SU-DHL-6 (cell line): ENCODE measurements around the gene CD209.

Experiments
- EZH2phosphoT487 ChIP-seq: fragments of 200-600 bp; sonication (generic), shearing (Covaris generic); conservative IDR thresholded peaks from 2 replicates; pipeline ENCODE4 v1.6.1; 2018; ENCODE audit warnings: mild to moderate bottlenecking, antibody characterized with exemption, low read length, moderate library complexity, mixed read lengths
- TF ChIP-seq, protein P1 (sequence below): fragments of 200-600 bp; sonication (generic); IDR thresholded peaks from one replicate; pipeline ENCODE4 v1.5.1; 2017; ENCODE audit warnings: antibody characterized with exemption, mild to moderate bottlenecking, low read length, moderate library complexity; ENCODE audit not compliant: insufficient read depth, poor library complexity, severe bottlenecking

DNA sequence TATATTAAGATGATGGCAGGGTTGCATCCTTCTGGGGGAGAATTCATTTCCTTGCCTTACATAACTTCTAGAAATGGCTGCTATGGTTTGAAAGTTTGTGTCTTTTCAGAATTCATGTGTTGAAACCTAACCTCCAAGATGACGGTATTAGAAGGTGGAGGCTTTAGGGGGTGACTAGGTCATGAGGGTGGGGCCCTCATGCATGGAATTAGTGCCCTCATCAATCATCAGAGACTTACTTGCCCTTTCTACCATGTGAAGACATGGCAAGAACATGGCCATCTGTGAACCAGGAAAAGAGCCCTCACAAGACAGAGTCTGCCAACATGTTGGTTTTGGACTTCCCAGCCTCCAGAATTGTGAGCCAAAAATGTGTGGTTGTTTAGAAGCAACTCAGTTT, 30.6 kb downstream of the CD209 start:
- TF ChIP-seq, protein P1, sequence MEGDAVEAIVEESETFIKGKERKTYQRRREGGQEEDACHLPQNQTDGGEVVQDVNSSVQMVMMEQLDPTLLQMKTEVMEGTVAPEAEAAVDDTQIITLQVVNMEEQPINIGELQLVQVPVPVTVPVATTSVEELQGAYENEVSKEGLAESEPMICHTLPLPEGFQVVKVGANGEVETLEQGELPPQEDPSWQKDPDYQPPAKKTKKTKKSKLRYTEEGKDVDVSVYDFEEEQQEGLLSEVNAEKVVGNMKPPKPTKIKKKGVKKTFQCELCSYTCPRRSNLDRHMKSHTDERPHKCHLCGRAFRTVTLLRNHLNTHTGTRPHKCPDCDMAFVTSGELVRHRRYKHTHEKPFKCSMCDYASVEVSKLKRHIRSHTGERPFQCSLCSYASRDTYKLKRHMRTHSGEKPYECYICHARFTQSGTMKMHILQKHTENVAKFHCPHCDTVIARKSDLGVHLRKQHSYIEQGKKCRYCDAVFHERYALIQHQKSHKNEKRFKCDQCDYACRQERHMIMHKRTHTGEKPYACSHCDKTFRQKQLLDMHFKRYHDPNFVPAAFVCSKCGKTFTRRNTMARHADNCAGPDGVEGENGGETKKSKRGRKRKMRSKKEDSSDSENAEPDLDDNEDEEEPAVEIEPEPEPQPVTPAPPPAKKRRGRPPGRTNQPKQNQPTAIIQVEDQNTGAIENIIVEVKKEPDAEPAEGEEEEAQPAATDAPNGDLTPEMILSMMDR = no peak
- TF ChIP-seq EZH2phosphoT487 = no peak
